CD14-positive monocyte (primary cell): ENCODE data around the gene SLC26A2. TPM values are rescaled to one million over a fixed set of nuclear protein-coding genes. Genes with fewer than 3 reads are reported as not detected.
A peak's percentile ranks its signal among the peaks of the same experiment; 100 is the strongest.

Experiments used
- DNase-seq, 3 donors: peaks; one replicate each; pipeline ENCODE4 v3.0.0-alpha.2; 2011 to 2022
- H2AFZ ChIP-seq: 2 replicates; pipeline ENCODE4 v1.6.0; 2012; ENCODE audit warnings: mild to moderate bottlenecking, low read depth, low read length, inconsistent platforms; ENCODE audit not compliant: insufficient read depth, poor library complexity, severe bottlenecking
- H3K27ac ChIP-seq, 2 donors: 1 replicate in 1 of 2; 2 replicates in 1 of 2; pipeline ENCODE4 v1.5.1; 2012 to 2013; ENCODE audit warnings: low read length in 2 of 2, control low read depth in 1 of 2, inconsistent platforms in 1 of 2, low read depth in 1 of 2, mild to moderate bottlenecking in 1 of 2
- H3K27me3 ChIP-seq, 2 donors: one replicate each; pipeline versions ENCODE4 v1.6.0 to v1.6.1; 2011 to 2013; ENCODE audit warnings: low read length in 2 of 2; ENCODE audit not compliant: control insufficient read depth in 2 of 2, insufficient read depth in 2 of 2
- H3K36me3 ChIP-seq, 2 donors: replicated peaks in 1 of 2; 1 replicate in 1 of 2; 2 replicates in 1 of 2; pipeline versions ENCODE4 v1.5.1 to v1.6.1; 2012 to 2013; ENCODE audit warnings: low read length in 2 of 2, control low read depth in 1 of 2, inconsistent platforms in 1 of 2, mild to moderate bottlenecking in 1 of 2; ENCODE audit not compliant: insufficient read depth in 2 of 2, control insufficient read depth in 1 of 2
- H3K4me1 ChIP-seq, 2 donors: 1 replicate in 1 of 2; 2 replicates in 1 of 2; pipeline versions ENCODE4 v1.5.1 to v1.6.1; 2012 to 2013; ENCODE audit warnings: low read length in 2 of 2, control low read depth in 1 of 2, inconsistent platforms in 1 of 2, mild to moderate bottlenecking in 1 of 2, moderate library complexity in 1 of 2; ENCODE audit not compliant: insufficient read depth in 2 of 2, control insufficient read depth in 1 of 2
- H3K4me2 ChIP-seq: replicated peaks from 2 replicates; pipeline ENCODE3; 2012; ENCODE audit warnings: low read length, moderate library complexity, mild to moderate bottlenecking; ENCODE audit not compliant: poor library complexity, severe bottlenecking; ENCODE audit errors: extremely low read depth
- H3K4me3 ChIP-seq, 3 experiments: fragments of 200-600 bp in 1 of 3; sonication (generic) in 1 of 3; replicated peaks in 1 of 3; 1 replicate in 2 of 3; 2 replicates in 1 of 3; pipeline ENCODE4 v1.5.1; 2011 to 2013; ENCODE audit warnings: low read length in 3 of 3, mild to moderate bottlenecking in 3 of 3, control low read depth in 2 of 3, low read depth in 2 of 3, inconsistent platforms in 1 of 3, moderate library complexity in 1 of 3
- H3K79me2 ChIP-seq: 2 replicates; pipeline ENCODE4 v1.6.0; 2012; ENCODE audit warnings: mild to moderate bottlenecking, control low read depth, inconsistent platforms, low read length, moderate library complexity; ENCODE audit not compliant: insufficient read depth
- H3K9ac ChIP-seq: 2 replicates; pipeline ENCODE4 v1.6.0; 2017; ENCODE audit warnings: low read length, mild to moderate bottlenecking; ENCODE audit not compliant: insufficient read depth, poor library complexity, severe bottlenecking
- H3K9me3 ChIP-seq, 2 donors: replicated peaks in 1 of 2; 1 replicate in 1 of 2; 2 replicates in 1 of 2; pipeline versions ENCODE4 v1.5.1 to v1.6.1; 2012 to 2013; ENCODE audit warnings: low read length in 2 of 2, control low read depth in 1 of 2; ENCODE audit not compliant: control insufficient read depth in 1 of 2, insufficient read depth in 1 of 2
- H4K20me1 ChIP-seq: 2 replicates; pipeline ENCODE4 v1.6.0; 2012; ENCODE audit warnings: mild to moderate bottlenecking, low read length, control low read depth, moderate library complexity; ENCODE audit not compliant: insufficient read depth
- H3K27ac Mint-ChIP-seq, 7 donors: one replicate each; pipeline ENCODE4 v1.8.0; 2020; ENCODE audit warnings: mild to moderate bottlenecking in 7 of 7, mixed read lengths in 7 of 7, moderate library complexity in 6 of 7, inconsistent platforms in 2 of 7
- H3K27me3 Mint-ChIP-seq, 3 donors: one replicate each; pipeline ENCODE4 v1.8.0; 2021 to 2022; ENCODE audit warnings: low read depth in 3 of 3, mild to moderate bottlenecking in 3 of 3, mixed read lengths in 3 of 3, moderate library complexity in 3 of 3, inconsistent platforms in 1 of 3
- H3K36me3 Mint-ChIP-seq, 2 donors: one replicate each; pipeline ENCODE4 v1.8.0; 2020; ENCODE audit warnings: mixed read lengths in 2 of 2, inconsistent platforms in 1 of 2, mild to moderate bottlenecking in 1 of 2
- H3K4me1 Mint-ChIP-seq: one replicate; pipeline ENCODE4 v1.8.0; 2020; ENCODE audit warnings: mild to moderate bottlenecking, mixed read lengths
- H3K4me3 Mint-ChIP-seq, 2 donors: one replicate each; pipeline ENCODE4 v1.8.0; 2020; ENCODE audit warnings: mild to moderate bottlenecking in 2 of 2, mixed read lengths in 2 of 2, moderate library complexity in 1 of 2
- H3K9me3 Mint-ChIP-seq, 7 donors: one replicate each; pipeline ENCODE4 v1.8.0; 2020 to 2022; ENCODE audit warnings: mixed read lengths in 7 of 7, mild to moderate bottlenecking in 6 of 7, moderate library complexity in 6 of 7, inconsistent platforms in 2 of 7
- CTCF ChIP-seq: fragments of 200-600 bp; IDR thresholded peaks from one replicate; pipeline ENCODE4 v1.8.0; 2022; ENCODE audit warnings: antibody characterized with exemption, mild to moderate bottlenecking
- WGBS: methylation state at CpG from one replicate; pipeline ENCODE4 v1.1.5; 2013; ENCODE audit warnings: missing lambda C conversion rate; ENCODE audit not compliant: insufficient coverage; 5-methylcytosine and 5-hydroxymethylcytosine counted together
- intact Hi-C, 2 donors: fragments of 100-400 bp; cut with micrococcal nuclease; formaldehyde crosslinking; loops; one replicate each; pipeline versions ENCODE4 v1.15.0 to v1.15.1; 2023
- polyA plus RNA-seq, 3 donors: library from polyadenylated mRNA; depleted of rRNA in 1 of 3; unstranded in 2 of 3; stranded (reverse) in 1 of 3; fragments of 300-500 nt in 2 of 3; fragments of >200 nt in 1 of 3; fragmentation: Illumina TruSeq in 2 of 3; gene quantifications; 1 replicate in 2 of 3; 2 replicates in 1 of 3; pipeline ENCODE4 v1.2.3, GENCODE V29; 2012 to 2021

Gene SLC26A2
- polyA plus RNA-seq, 3 donors: 1.9 to 3.6 (median 3.1) TPM

DNA sequence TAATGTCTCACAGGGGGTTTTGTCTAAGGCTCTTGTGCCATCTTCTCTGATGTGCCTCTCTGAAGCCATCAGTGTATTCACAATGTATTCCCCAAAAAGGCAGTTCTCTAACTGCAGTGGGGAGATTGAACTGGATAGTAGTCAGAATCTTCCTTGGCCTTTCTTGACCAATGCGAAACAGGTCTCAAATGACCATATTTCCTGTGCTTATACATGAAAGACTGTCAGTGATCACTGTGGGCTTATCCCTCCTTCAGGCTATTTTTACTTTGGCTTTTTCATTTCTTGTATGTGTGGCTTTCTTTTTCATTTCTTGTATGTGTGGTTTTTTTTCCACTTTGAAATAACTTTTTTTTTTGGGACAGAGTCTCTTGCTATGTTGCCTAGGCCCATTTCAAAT lies 59.7 kb downstream of the SLC26A2 start:
- Histone ChIP-seq H3K4me2 (no peak overlapping the region), H3K36me3 (peaks cover 98 to 100% of the 10 kb centered on the region in 2 donors), H3K79me2 (no peaks in the 10 kb centered on the region), H4K20me1 (no peaks in the 10 kb centered on the region), H3K9me3 (peaks cover 7 to 9% of the 10 kb centered on the region in 2 donors), H3K27ac (no peak overlapping the region), H2AFZ (no peak overlapping the region), H3K9ac (no peak overlapping the region), H3K4me3 (no peak overlapping the region), H3K4me1 (no peaks in the 10 kb centered on the region), H3K27me3 (no peaks in the 10 kb centered on the region)
- intact Hi-C loops: no loop called here
- Mint-ChIP-seq H3K9me3 (peaks cover 3 to 11% (median 7%) of the 10 kb centered on the region in 7 donors), H3K27ac (no peak overlapping the region), H3K36me3 (peaks cover 87 to 95% of the 10 kb centered on the region in 2 donors), H3K4me3 (no peak overlapping the region), H3K4me1 (peaks cover 6% of the 10 kb centered on the region), H3K27me3 (no peaks in the 10 kb centered on the region)
- TF ChIP-seq CTCF: no peak
- WGBS: no CpG with 5 or more reads among the region's 1 CpG
- DNase-seq: no peak

GRCh38 chr5:150021491-150022157 lies 61.1 kb downstream of the SLC26A2 start:
- Histone ChIP-seq H3K27ac (no peak overlapping the region), H3K9me3 (no peaks in the 10 kb centered on the region), H3K4me1 (no peaks in the 10 kb centered on the region), H4K20me1 (no peaks in the 10 kb centered on the region), H2AFZ (no peak overlapping the region), H3K27me3 (no peaks in the 10 kb centered on the region), H3K4me3 (no peak overlapping the region), H3K79me2 (no peaks in the 10 kb centered on the region), H3K36me3 (peaks cover 97 to 100% of the 10 kb centered on the region in 2 donors), H3K9ac (no peak overlapping the region), H3K4me2 (no peak overlapping the region)
- Mint-ChIP-seq H3K36me3 (peaks cover 88 to 95% of the 10 kb centered on the region in 2 donors), H3K4me3 (no peak overlapping the region), H3K4me1 (peaks cover 6% of the 10 kb centered on the region), H3K27ac (peak overlapping the region in 1 of 7 donors; percentile 31), H3K9me3 (peaks cover 0 to 1% (median 0%) of the 10 kb centered on the region in 7 donors), H3K27me3 (no peaks in the 10 kb centered on the region)
- no peak for TF ChIP-seq CTCF
- intact Hi-C loops: no loop called here
- DNase-seq: no peak
- 100% methylated on average over 2 of the region's 13 CpGs for WGBS
